ENCODE data around the gene NR1D2.

The NR1D2 gene

GRCh38 chr3:23991683-23992628, 46.9 kb downstream of the NR1D2 start (continued):
- TF ChIP-seq ZNF530 (tag by site-specific recombination; IDR thresholded peaks at IDR 0.05; ENCODE audit: low read depth), result no peak
- TF ChIP-seq ZBTB26 (tag by site-specific recombination; optimal IDR thresholded peaks at IDR 0.05), result no peak
- TF ChIP-seq ZNF335 (tag by site-specific recombination; conservative IDR thresholded peaks at IDR 0.05), result no peak; the same call in 1 of the 2 replicates
- no peak; the same call in 1 of the 2 replicates for TF ChIP-seq KLF10 (tag by site-specific recombination; IDR thresholded peaks at IDR 0.05)
- TF ChIP-seq ZNF426 (tag by site-specific recombination; IDR thresholded peaks at IDR 0.05), result no peak
- TF ChIP-seq ZNF558 (tag by site-specific recombination; IDR thresholded peaks at IDR 0.05), result peak; percentile 69; the same call in 1 of the 2 replicates
- no peak for TF ChIP-seq ZNF555 (tag by site-specific recombination; conservative IDR thresholded peaks at IDR 0.05)
- no peak for TF ChIP-seq ZNF529 (tag by site-specific recombination; IDR thresholded peaks at IDR 0.05; ENCODE audit: insufficient replicate concordance)
- TF ChIP-seq ZNF544 (tag by site-specific recombination; IDR thresholded peaks at IDR 0.05), result no peak
- TF ChIP-seq ZNF560 (tag by site-specific recombination; IDR thresholded peaks at IDR 0.05; ENCODE audit: borderline replicate concordance), result no peak
- no peak for TF ChIP-seq SETDB1 (IDR thresholded peaks at IDR 0.05; ENCODE audit: insufficient read length, low read length)
- TF ChIP-seq ZEB2 (tag by site-specific recombination; IDR thresholded peaks at IDR 0.05), result peak; percentile 95
- TF ChIP-seq ZNF704 (tag by site-specific recombination; IDR thresholded peaks at IDR 0.05), result no peak
- TF ChIP-seq ZNF785 (tag by site-specific recombination; IDR thresholded peaks at IDR 0.05), result no peak
- TF ChIP-seq ZNF654 (tag by site-specific recombination; IDR thresholded peaks at IDR 0.05; ENCODE audit: low read depth), result no peak
- TF ChIP-seq ZNF626 (tag by site-specific recombination; IDR thresholded peaks at IDR 0.05), result no peak
- TF ChIP-seq ZNF184 (tag by site-specific recombination; IDR thresholded peaks at IDR 0.05), result peak; percentile 62; the same call in 1 of the 2 replicates
- peak; percentile 56 for TF ChIP-seq FEZF1 (tag by site-specific recombination; IDR thresholded peaks at IDR 0.05)
- no peak for TF ChIP-seq ZNF596 (tag by site-specific recombination; IDR thresholded peaks at IDR 0.05)
- no peak for TF ChIP-seq AEBP2 (tag by site-specific recombination; IDR thresholded peaks at IDR 0.05; ENCODE audit: borderline replicate concordance)
- TF ChIP-seq ZNF175 (tag by site-specific recombination; IDR thresholded peaks at IDR 0.05), result no peak
- TF ChIP-seq PRDM2 (tag by site-specific recombination; IDR thresholded peaks at IDR 0.05; ENCODE audit: borderline replicate concordance), result no peak
- no peak for TF ChIP-seq HOXA7 (CRISPR knock-in tag; IDR thresholded peaks at IDR 0.05; ENCODE audit: borderline replicate concordance)
- no peak for TF ChIP-seq ZNF223 (tag by site-specific recombination; IDR thresholded peaks at IDR 0.05)
- TF ChIP-seq EGR2 (tag by site-specific recombination; IDR thresholded peaks at IDR 0.05; ENCODE audit: low read depth), result no peak
- no peak for TF ChIP-seq ZNF548 (tag by site-specific recombination; IDR thresholded peaks at IDR 0.05)
- no peak for TF ChIP-seq ZNF16 (tag by site-specific recombination; IDR thresholded peaks at IDR 0.05; ENCODE audit: low read depth)
- no peak for TF ChIP-seq ZNF280C (tag by site-specific recombination; IDR thresholded peaks at IDR 0.05)

Measured in HEK293 (cell line).